C4-2B (cell line): ENCODE results near the gene KIF1A.

Source experiments
- ZFX ChIP-seq: fragments of 450-650 bp; IDR thresholded peaks from 2 replicates; pipeline ENCODE4 v1.6.1; 2017
- TF ChIP-seq, protein P1 (sequence below): fragments of 450-650 bp; conservative IDR thresholded peaks from 2 replicates; pipeline ENCODE4 v1.5.1; 2017; ENCODE audit warnings: mild to moderate bottlenecking

- TF ChIP-seq, protein P1, sequence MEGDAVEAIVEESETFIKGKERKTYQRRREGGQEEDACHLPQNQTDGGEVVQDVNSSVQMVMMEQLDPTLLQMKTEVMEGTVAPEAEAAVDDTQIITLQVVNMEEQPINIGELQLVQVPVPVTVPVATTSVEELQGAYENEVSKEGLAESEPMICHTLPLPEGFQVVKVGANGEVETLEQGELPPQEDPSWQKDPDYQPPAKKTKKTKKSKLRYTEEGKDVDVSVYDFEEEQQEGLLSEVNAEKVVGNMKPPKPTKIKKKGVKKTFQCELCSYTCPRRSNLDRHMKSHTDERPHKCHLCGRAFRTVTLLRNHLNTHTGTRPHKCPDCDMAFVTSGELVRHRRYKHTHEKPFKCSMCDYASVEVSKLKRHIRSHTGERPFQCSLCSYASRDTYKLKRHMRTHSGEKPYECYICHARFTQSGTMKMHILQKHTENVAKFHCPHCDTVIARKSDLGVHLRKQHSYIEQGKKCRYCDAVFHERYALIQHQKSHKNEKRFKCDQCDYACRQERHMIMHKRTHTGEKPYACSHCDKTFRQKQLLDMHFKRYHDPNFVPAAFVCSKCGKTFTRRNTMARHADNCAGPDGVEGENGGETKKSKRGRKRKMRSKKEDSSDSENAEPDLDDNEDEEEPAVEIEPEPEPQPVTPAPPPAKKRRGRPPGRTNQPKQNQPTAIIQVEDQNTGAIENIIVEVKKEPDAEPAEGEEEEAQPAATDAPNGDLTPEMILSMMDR, result no peak
- no peak for TF ChIP-seq ZFX
Observed at GRCh38 chr2:240726876-240727275, 93.1 kb downstream of the KIF1A start.
